GM21515 (cell line): ENCODE results near the gene SSRP1.
A peak's percentile ranks its signal among the peaks of the same experiment; 100 is the strongest.

Experiments
- ATAC-seq: cut with Tn5 transposase; IDR thresholded peaks from one replicate; pipeline ENCODE4 v1.9.1; 2021; ENCODE audit not compliant: unreplicated experiment

SSRP1 gene

GRCh38 chr11:57318178-57318577 lies 17.5 kb downstream of the SSRP1 start:
- no peak for ATAC-seq

GRCh38 chr11:57316017-57316416 lies 19.7 kb downstream of the SSRP1 start:
- ATAC-seq, result no peak

GRCh38 chr11:57315491-57315890 lies 20.2 kb downstream of the SSRP1 start:
- ATAC-seq, result no peak

- ATAC-seq, result no peak
Observed at GRCh38 chr11:57314221-57314973, 21.3 kb downstream of the SSRP1 start.

GRCh38 chr11:57313788-57314135 lies 21.9 kb downstream of the SSRP1 start:
- no peak for ATAC-seq

GRCh38 chr11:57313071-57313787 lies 22.5 kb downstream of the SSRP1 start:
- no peak for ATAC-seq

GRCh38 chr11:57312511-57313021 lies 23.1 kb downstream of the SSRP1 start:
- ATAC-seq, result no peak

- peak; percentile 98 for ATAC-seq
Observed at GRCh38 chr11:57311109-57311936, 24.4 kb downstream of the SSRP1 start.

GRCh38 chr11:57310630-57311086 lies 25.0 kb downstream of the SSRP1 start:
- ATAC-seq, result no peak

GRCh38 chr11:57310091-57310490 lies 25.6 kb downstream of the SSRP1 start:
- ATAC-seq, result no peak

- ATAC-seq, result no peak
Observed at GRCh38 chr11:57309106-57310059, 26.3 kb downstream of the SSRP1 start.

- no peak for ATAC-seq
Observed at GRCh38 chr11:57308426-57309060, 27.1 kb downstream of the SSRP1 start.

- ATAC-seq, result no peak
Observed at GRCh38 chr11:57307666-57308270, 27.9 kb downstream of the SSRP1 start.

GRCh38 chr11:57306940-57307565 lies 28.6 kb downstream of the SSRP1 start:
- no peak for ATAC-seq

GRCh38 chr11:57306161-57306876 lies 29.4 kb downstream of the SSRP1 start:
- ATAC-seq, result no peak

GRCh38 chr11:57305523-57305922 lies 30.2 kb downstream of the SSRP1 start:
- no peak for ATAC-seq

- no peak for ATAC-seq
Observed at GRCh38 chr11:57303990-57304579, 31.6 kb downstream of the SSRP1 start.
